ENCODE data around the gene TELO2.
"Not testable (repeated sequence)": the region's sequence is repeated elsewhere in the genome, so short reads cannot be mapped to it uniquely, and the experiment has no call there.

The TELO2 gene

GRCh38 chr16:1458336-1458976, 34.7 kb upstream of the TELO2 start:
- DNase-seq: peak; percentile 29 to 35

DNA sequence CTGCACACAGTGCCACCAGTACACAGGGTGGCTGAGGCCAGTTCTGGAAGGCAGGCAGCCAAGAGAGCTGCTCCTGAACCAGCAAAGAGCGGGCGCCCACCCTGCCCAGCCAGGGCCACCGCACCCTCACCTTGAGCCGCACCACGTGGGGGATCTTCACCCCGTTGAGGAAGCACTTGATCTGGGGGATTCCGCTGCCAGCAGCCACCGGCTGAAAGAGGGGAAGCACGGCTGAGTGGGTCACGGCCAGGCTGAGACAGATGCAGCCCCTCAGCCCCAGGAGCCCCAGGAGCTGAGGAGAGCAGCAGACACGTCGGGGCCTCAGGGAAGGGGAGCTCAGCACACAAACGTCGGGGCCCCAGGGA, 34.2 kb upstream of the TELO2 start:
- no peak for DNase-seq

- no peak for DNase-seq
Measured at GRCh38 chr16:1459967-1460366, 33.2 kb upstream of the TELO2 start.

DNA sequence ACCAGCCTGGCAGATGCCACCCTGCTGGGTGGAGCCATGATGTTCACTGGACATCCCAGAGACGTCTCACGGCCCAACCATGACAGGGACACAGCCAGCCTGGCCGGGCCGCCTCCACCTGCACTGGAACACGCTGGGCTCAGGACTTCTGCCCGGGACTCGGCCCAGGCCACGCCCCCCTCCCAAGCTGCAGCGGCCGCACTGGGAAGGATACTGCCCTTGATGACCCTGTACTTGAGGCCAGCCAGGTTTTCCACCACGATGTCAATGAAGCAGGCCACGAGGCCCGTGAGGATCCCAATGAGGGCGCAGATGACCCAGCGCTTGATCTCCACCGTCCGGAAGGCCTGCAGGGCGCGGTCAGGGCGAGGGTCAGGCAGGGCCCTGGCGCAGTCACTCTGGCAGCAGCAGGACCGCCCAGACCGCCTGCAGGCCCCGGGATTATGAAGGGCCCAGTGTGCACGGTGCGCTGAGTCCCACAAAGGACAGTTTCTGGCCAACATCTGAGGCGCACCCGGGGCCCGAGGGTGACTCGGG, 32.5 kb upstream of the TELO2 start:
- DNase-seq: no peak

DNA sequence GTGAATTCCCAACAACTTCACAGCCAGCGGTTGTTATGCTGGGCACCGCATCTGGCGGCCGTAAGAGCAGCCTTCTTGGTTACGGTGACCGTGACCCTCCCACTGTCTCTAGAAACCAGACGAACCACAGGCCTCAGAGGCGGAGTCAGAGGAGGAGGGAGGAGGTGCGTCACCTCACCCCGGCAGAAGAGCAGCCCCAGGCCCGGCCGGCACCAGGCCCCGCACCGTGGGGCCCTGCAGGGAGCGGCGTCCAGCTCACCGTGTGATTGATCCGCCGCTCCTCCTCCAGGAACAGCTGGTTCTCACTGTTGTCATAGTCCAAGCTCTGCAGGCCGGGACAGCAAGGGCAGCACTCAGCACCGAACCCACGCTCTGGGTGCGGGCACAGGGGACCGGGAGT, 32.0 kb upstream of the TELO2 start:
- DNase-seq: no peak

- no peak for DNase-seq
Measured at GRCh38 chr16:1464196-1464893, 28.8 kb upstream of the TELO2 start.

DNA sequence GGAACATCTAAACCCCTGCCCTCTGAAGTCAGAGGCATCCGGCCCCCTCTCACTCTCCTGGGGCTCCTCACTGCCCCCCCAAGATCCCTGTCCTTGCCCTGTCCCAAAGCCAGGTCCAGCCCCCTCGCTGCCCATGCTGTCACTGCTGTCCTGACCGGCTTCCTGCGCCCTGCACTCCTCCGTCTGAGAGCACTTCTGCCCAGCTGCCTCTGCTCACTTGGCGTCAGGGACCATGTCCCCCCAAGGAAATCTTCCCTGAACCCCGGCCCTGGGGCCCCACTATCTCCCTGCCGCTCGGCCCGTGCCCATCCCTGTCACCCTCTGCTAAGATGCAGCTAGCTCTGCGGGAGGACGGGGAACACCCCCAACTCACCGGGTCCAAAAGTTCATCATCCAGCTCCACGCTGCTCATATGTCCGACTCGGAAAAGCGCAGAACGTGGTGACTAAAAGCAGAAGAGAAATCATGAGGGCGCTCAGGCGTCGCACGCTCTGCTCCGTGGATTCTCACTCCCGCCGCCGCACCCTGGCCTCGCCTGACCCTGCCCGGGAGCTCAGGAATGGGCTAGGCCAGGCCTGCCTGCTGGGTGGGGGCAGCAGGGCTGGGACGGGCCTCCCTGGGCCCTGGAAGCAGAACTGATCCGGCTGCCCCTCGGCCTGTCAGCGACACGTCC, 28.1 kb upstream of the TELO2 start:
- DNase-seq: no peak

- no peak for DNase-seq
Measured at GRCh38 chr16:1465567-1465915, 27.6 kb upstream of the TELO2 start.

DNA sequence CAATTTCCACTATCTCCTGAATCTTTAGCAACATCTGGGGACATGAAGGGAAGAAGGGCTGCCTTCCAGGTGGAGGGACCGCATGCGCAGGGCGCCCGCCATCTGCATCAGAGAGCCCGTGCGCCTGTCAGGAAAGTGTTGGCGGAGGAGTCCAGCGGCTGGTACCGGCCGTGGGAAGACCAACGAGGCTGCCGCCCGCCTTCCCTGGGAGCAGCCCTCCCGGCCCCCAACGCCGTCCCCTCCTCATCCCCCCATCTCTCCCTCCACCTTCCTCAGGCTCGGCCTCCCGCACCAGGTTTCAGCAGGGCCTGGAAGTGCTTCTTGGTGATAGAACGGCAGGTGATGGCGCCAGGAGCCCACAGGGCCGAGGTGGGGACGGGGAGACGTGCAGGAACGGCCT, 27.1 kb upstream of the TELO2 start:
- DNase-seq: no peak

DNA sequence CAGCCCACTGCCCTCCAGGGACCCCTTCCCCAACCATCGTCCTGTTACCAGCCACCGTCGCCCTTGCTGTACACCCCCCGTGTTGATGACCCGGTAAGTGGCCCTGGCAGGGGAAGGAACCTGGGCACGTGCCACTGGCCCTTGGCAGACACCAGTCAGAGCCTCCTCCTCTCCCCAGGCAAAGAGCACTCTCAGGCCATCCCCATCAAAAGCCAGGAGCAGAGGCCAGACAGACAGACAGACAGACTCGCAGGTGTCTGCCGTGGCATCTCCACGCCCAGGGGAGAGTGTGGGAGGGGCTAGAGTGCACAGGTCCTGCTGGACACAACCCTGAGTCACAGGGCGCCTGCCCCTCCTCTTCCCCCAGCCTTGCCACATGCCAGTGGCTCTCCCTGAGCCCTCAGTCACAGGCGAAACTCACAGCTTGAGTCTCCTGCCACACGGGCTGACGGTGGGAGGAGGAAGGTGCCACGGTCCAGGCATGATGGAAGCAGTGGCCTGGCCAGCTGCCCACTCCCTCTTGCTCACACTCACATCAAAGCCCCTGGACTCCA, 26.1 kb upstream of the TELO2 start:
- DNase-seq: no peak

DNA sequence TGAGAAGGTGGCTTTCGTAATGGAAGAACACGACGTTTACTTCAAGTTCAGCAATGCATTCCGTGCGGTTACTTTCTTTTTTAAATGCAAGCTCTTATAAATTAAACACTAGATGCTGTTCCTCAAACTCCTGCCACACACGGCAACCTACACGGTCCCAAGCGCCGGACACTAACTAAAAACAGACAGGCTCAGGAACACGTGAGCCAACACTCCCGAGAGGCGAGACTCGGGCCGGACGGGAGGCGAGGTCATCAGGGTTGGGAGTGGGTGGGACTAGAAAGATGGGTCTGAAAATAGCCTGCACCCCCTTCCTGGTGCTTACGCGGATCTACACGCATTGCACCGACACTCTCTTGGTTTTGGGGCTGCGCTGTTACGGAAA, 24.7 kb upstream of the TELO2 start:
- DNase-seq: no peak

DNA sequence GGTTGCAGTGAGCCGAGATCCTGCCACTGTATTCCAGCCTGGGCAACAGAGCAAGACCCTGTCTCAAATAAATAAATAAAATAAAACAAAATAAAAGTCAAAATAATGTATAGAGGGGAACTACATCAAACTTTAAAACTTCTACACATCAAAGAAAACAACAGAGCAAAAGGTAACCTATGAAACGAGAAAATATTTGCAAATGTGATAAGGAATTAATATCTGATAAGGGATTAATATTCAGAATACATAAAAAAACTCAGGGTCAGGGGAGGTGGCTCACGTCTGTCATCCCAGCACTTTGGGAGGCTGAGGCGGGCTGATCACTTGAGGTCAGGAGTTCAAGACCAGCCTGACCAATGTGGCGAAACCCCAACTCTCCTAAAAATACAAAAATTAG, 24.0 kb upstream of the TELO2 start:
- not testable (repeated sequence) for DNase-seq

DNA sequence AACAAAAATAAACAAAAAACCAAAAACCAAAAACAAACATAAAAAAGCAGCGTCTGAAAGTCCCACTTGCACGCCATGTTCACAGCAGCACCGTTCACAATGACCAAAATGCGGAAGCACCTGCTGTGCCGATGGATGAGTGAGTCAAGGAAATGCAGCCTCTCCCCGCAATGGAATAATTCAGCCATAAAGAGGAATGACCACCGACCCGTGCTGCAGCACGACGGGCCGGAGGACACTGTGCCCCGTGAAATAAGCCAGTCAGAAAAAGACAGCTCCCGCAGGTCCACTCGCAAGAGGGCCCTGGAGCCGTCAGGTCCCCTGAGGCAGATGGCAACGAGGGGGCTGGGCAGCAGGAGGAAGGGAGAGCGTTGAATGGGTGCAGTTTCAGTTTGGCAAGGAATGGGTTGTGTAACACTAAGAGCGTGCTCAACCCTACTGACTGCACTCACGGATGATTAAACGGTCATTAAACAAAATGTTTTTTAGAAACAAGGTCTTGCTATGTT, 23.4 kb upstream of the TELO2 start:
- DNase-seq: no peak

- no peak for DNase-seq
Measured at GRCh38 chr16:1470481-1471251, 22.5 kb upstream of the TELO2 start.

DNA sequence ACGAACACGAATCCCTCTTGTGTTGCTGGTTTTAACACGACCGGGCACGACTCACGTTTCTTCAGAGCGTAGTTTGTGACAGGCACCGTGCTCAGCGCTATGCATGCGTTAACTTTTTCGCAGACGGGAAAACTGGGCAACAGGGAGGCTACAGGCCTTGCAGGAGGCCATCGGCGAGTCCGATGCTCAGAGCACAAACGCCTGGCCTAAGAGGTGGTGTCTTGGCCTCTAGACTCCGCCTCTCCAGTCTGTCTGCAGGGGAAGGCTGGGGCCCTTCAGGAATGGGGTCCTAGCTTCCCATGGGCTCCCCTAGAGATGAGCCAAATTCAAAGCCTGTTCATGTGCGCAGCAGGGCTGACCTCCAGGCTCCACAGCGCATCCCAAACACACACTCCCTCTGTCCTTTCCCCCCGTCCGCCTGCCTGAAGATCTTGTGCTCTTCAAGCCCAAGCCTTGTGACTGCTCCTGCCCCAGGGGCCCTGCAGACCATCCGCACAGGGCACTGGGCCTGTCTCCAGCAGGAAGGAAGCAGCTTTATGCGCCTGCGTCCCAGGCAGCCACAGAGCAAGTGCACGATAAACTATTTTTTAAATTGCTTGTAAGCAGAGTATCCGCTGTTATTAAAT, 21.5 kb upstream of the TELO2 start:
- no peak for DNase-seq

GRCh38 chr16:1472974-1473373, 20.2 kb upstream of the TELO2 start:
- DNase-seq: no peak

- no peak for DNase-seq
Measured at GRCh38 chr16:1474082-1474795, 18.9 kb upstream of the TELO2 start.

- DNase-seq: peak; percentile 87 to 90
Measured at GRCh38 chr16:1474796-1475551, 18.2 kb upstream of the TELO2 start, which contains the start of gene CLCN7. Gene CLCN7 (minus strand): TSS chr16:1475028. CDS start chr16:1474974, 54 bp downstream.

DNA sequence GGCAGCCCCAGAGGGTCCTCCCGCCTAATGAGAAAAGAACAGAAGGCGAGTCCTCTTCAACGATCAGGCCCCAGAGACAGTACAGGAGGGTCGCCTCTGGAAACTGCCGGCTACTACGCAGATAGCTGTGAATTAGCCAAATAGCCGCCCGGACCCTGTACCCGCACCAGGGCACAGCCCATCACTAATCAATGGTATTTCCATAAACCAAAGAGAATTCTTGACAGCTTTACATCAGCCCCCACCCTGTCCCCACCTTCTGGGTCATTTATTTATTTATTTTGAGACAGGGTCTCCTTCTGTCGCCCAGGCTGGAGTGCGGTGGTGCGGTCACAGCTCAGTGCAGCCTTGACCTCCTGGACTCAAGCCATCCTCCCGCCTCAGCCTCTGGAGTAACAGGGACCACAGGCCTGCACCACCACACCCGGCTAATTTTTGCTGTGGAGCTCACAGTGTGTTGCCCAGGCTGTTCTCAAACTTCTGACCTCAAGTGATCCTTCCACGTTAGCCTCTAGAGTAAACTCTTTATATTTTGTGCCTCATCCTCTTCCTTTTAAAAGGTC, 17.5 kb upstream of the TELO2 start:
- no peak for DNase-seq

DNA sequence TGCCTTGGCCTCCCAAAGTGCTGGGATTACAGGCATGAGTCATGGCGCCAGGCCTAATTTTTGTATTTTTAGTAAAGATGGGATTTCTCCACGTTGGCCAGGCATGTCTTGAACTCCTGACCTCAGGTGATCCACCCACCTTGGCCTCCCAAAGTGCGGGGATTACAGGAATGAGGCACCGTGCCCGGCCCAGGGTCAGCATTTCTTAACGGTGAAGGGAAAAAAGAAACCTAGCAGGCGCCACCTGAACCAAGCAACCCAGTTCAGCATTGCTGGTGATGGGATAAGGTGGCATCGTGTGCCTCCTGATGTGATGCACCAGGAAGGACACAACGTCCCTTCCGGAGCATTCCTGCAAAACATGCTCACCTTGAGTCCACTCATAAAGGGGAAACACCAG, 16.1 kb upstream of the TELO2 start:
- no peak for DNase-seq
